ENCODE measurements around the gene C2orf49. TPM values are rescaled to one million over a fixed set of nuclear protein-coding genes. Genes with fewer than 3 reads are reported as not detected.

C2orf49 gene
- total and polyA plus RNA-seq, 10 of the 15 experiments (the other 5 are each of a cell fraction or from before 2014, with no cell fraction given), result 7.2 to 24.2 (median 15.5) TPM

DNA sequence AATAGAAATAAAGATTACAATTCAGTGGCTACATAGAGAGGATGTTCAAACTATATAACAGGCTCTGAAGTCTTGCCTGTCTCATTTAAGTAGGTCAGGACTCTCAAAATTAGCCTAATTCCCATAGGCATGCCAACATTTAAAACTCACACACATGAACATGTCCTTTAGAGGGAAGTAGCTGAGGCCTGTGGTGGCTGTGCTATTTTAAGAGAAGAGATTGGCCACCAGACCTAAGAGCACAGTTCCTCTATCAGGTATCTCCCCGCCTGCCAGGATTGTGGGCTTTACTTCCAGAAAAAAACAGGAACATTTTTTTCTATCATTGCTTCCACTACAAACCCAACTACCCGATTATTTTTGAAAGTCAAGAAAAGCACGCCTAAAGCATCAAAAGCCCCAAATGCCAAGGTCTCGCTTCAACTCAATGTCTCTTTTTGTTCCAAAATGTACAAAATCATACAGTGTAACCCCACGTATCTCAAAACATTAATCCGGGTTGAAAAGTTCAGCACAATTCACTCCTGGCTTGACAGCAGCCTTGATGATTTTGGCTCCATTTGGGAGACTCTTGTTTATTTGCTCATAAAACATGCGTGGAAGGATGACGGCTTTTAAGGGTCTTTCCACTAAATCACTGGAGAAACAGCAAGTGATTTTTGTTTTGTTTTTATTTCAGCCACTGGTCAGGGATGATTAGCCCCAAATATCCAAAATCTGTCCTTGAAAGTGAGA lies 46.3 kb downstream of the C2orf49 start (continued):
- TF ChIP-seq YY1 (IDR thresholded peaks at IDR 0.05; ENCODE audit: low read depth, low read length) (no peak), ZBED1 (IDR thresholded peaks at IDR 0.05; ENCODE audit: borderline replicate concordance) (no peak), FOXK2 (IDR thresholded peaks at IDR 0.05) (no peak), IKZF2 (IDR thresholded peaks at IDR 0.05) (no peak), NFYB (IDR thresholded peaks at IDR 0.05; ENCODE audit: insufficient read depth, low read depth, low read length) (no peak)
- TF ChIP-seq, protein P1, sequence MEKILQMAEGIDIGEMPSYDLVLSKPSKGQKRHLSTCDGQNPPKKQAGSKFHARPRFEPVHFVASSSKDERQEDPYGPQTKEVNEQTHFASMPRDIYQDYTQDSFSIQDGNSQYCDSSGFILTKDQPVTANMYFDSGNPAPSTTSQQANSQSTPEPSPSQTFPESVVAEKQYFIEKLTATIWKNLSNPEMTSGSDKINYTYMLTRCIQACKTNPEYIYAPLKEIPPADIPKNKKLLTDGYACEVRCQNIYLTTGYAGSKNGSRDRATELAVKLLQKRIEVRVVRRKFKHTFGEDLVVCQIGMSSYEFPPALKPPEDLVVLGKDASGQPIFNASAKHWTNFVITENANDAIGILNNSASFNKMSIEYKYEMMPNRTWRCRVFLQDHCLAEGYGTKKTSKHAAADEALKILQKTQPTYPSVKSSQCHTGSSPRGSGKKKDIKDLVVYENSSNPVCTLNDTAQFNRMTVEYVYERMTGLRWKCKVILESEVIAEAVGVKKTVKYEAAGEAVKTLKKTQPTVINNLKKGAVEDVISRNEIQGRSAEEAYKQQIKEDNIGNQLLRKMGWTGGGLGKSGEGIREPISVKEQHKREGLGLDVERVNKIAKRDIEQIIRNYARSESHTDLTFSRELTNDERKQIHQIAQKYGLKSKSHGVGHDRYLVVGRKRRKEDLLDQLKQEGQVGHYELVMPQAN (conservative IDR thresholded peaks at IDR 0.05), result no peak
- TF ChIP-seq, protein P2, sequence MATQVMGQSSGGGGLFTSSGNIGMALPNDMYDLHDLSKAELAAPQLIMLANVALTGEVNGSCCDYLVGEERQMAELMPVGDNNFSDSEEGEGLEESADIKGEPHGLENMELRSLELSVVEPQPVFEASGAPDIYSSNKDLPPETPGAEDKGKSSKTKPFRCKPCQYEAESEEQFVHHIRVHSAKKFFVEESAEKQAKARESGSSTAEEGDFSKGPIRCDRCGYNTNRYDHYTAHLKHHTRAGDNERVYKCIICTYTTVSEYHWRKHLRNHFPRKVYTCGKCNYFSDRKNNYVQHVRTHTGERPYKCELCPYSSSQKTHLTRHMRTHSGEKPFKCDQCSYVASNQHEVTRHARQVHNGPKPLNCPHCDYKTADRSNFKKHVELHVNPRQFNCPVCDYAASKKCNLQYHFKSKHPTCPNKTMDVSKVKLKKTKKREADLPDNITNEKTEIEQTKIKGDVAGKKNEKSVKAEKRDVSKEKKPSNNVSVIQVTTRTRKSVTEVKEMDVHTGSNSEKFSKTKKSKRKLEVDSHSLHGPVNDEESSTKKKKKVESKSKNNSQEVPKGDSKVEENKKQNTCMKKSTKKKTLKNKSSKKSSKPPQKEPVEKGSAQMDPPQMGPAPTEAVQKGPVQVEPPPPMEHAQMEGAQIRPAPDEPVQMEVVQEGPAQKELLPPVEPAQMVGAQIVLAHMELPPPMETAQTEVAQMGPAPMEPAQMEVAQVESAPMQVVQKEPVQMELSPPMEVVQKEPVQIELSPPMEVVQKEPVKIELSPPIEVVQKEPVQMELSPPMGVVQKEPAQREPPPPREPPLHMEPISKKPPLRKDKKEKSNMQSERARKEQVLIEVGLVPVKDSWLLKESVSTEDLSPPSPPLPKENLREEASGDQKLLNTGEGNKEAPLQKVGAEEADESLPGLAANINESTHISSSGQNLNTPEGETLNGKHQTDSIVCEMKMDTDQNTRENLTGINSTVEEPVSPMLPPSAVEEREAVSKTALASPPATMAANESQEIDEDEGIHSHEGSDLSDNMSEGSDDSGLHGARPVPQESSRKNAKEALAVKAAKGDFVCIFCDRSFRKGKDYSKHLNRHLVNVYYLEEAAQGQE (IDR thresholded peaks at IDR 0.05; ENCODE audit: low read depth, low read length), result no peak

All from GM12878 (cell line).